HG03439 (cell line): ENCODE results near the gene PLCB1.
A peak's percentile ranks its signal among the peaks of the same experiment; 100 is the strongest.

Source experiments
- ATAC-seq: cut with Tn5 transposase; IDR thresholded peaks from one replicate; pipeline ENCODE4 v1.9.1; 2021; ENCODE audit warnings: mild to moderate bottlenecking, moderate library complexity; ENCODE audit not compliant: unreplicated experiment

The PLCB1 gene

GRCh38 chr20:8671370-8671961 lies 539.4 kb downstream of the PLCB1 start:
- no peak for ATAC-seq

GRCh38 chr20:8673116-8673515 lies 541.0 kb downstream of the PLCB1 start:
- ATAC-seq: no peak

GRCh38 chr20:8675896-8676295 lies 543.8 kb downstream of the PLCB1 start:
- no peak for ATAC-seq

DNA sequence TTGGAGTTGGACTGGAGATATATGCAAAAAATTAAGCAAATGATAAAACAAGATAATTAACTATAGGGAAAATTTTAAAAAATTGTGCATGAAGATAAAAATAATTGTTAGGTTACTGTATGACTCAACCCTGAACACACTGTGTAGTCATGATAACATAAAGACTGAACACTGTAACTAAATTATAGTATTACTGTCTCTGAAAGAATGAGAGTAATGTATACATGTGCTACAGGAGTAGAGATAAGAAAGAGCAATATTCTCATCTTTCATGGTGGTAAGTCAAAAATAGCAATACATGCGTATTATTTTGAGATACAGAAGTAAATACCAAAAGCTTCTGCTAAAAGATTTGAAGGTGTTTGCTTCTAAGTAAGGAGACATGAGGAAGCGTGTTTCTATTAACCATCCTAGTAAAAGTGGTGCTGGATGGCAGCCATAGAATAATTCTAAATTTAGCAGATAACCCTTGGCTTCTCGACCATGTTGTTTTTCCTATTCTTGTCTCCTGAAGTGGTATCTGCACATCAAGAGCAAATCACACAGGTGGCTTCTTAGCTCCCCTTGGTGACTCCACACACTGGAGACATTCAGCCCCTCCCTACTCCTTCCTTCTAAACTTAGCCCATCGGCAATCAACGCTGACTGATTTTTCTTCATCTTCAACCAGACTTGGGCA lies 546.2 kb downstream of the PLCB1 start:
- ATAC-seq: no peak

- ATAC-seq: no peak
These were observed 557.3 kb downstream of the PLCB1 start for GRCh38 chr20:8689337-8689736.

DNA sequence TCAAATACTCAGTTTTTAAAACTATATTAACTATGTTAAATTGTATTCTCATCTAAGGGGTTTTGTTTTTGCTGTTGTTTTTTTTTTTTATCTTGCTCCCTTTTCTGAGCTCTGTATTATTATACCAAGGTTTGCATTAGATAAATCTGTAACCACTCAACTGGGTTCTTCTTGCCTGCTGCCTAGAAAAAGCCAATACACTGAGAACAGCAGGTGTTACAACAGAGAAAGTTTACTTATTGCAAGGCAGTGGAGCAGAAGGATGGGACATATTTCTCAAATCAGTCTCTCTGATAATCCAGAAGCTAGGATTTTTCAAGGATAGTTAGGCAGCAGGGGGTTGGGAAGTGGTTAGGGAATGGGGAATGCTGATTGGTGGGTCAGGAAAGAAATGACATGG lies 558.0 kb downstream of the PLCB1 start:
- ATAC-seq: no peak

DNA sequence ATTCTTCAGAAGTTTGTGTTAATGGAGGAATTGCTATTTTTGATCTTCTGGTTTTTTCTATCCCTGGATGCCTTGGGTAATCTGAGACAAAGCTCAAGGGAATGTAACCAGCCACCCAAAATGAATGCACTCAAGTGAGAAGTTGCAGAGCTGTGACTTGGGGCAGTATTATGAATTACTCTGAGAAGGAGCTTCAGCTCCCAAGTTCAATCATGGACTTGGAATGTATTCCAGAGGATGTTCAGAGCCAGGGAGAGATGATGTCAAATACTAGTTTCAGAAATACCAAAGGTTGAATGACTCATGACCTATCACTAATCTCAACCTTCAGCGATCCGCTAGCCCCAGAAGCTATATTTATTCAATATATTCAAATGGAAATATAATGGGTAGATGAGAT lies 561.6 kb downstream of the PLCB1 start:
- ATAC-seq: no peak

DNA sequence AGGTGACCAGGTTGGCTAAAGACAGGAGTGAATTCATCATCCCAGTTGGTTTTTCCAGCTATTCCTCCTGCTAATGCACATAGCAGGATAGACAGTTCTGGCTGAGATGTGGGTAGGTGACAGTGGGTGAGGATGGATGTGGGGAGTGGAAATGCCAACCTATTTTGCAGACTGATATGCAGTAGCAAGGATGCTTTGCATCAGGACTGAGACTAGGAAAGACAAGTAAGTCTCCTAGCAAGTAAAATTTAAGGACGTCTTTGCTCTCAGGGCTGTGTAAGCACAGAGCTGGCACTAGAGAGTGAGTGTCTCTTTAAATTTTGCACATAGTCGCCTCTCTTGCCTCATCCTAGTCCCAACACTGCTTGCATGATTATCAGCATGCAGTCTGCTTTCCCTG lies 568.7 kb downstream of the PLCB1 start:
- ATAC-seq: no peak

GRCh38 chr20:8706961-8707700 lies 575.1 kb downstream of the PLCB1 start:
- ATAC-seq: no peak

GRCh38 chr20:8709627-8710026 lies 577.6 kb downstream of the PLCB1 start:
- no peak for ATAC-seq

GRCh38 chr20:8711501-8711900 lies 579.4 kb downstream of the PLCB1 start:
- ATAC-seq: no peak

DNA sequence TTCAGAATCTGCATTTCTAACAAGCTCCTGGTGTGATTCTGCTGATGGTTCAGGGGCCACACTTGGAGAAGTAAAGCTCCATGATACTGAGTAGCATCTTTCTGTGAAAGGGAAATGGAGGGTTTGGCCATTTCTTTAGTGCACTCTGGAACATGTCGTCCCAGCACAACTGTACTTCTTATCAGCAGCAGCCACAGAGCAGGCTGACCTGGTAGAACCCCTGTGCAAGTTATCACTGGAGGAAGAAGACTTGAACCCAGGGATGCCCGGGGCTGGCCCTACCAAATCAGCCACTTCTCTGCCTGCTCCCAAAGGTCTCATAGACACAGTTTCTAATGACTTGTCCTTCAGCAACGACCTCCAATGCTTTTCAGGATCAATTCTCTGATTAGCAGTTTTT lies 582.1 kb downstream of the PLCB1 start:
- no peak for ATAC-seq

DNA sequence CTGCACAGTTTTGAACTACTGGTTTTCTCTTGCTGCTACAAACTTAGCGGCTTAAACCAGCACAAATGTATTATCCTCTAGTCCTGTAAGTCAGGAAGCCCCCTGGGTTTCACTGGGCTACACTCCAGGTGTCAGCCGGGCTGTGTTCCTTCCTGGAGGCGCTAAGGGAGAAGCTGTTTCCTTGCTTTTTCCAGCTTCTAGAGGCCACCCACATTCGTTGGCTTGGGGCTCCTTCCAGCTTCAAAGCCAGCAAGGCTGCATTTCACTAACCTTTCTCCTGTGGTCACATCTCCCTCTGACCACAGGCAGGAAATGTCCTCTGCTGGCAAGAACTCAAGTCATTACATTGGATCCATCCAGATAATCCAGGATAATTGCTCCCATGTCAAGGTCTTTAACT lies 586.2 kb downstream of the PLCB1 start:
- no peak for ATAC-seq

DNA sequence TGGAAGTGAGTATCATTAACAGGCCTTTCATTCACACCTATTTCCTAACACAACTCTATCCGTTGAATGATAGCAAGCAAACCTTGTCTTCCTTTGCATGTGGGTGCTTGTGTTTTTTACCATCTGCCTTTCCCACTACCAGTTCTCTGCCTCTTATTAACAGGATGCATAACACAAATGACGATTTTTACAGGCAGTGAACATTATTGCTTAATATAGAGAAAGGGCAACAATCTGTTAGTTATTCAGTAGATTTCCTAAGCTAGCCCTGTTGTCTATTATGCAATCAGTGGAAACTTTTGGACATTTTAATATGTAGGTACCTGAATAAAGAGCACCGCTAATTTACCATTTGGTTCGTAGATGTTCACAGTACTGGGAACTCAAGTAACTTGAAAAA lies 588.0 kb downstream of the PLCB1 start:
- no peak for ATAC-seq

GRCh38 chr20:8721098-8721497 lies 589.0 kb downstream of the PLCB1 start:
- ATAC-seq: no peak

DNA sequence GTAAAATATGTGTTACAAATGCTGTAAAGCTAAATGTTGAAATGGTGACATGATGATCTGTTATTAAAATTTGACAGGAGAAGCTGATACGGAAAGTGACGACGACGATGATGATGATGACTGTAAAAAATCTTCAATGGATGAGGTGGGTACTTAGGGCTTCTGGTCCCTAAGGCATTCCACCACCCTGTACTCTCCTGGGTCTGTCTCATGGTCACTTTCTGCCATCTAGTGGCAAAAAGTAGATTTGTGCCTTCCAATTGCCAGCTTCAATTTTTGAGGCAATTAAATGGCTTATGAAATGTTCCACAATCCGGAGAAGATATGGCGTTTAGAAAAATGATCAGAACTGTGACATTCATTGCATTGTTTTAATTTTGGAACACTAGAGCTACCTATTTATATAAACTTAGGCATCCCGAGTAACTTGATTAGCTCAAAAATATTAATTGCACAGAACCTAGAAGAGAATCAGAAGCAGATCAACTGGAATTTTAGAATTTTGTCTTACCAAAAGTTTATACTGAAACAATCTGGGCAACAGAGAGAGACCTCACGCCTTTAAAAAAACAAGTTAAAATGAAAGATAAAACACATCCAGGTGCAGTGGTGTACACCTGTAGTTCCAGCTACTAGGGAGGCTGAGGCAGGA lies 590.3 kb downstream of the PLCB1 start:
- peak; percentile 77 for ATAC-seq

DNA sequence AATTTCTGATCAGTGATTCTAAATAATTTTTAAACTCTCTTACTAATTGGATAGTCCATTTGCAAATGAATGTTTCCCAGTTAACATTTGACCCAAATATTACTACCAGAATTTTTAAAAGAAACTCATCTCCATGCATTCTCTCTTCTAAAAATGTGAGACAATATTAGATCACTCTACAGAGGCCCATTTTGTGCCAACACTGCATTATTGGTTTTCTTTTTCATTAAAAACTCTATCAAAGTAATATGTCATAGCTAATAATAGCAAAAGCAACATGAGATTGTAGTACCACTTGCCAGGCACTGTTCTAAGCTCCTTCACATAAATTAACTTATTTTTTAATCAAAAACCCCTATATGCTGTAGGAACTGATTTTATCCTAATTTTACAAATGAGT lies 591.2 kb downstream of the PLCB1 start:
- no peak for ATAC-seq

DNA sequence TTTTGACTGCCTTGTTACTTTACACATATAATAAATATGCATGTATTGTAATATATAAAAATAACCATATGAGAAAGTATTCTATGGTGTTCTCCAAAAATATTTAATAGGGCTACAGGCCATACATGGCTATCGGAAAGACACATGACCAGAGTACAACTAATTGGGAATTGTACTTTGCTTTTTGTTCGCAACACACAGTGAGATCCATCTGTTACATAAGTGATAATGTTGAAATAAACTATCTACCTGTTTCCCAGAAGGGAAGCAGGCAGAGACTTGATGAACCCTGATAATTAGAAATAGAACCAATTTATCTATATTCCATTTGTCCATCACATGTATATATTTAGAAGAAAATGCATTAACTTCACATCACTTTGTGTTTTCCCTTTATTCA lies 592.8 kb downstream of the PLCB1 start:
- no peak for ATAC-seq

DNA sequence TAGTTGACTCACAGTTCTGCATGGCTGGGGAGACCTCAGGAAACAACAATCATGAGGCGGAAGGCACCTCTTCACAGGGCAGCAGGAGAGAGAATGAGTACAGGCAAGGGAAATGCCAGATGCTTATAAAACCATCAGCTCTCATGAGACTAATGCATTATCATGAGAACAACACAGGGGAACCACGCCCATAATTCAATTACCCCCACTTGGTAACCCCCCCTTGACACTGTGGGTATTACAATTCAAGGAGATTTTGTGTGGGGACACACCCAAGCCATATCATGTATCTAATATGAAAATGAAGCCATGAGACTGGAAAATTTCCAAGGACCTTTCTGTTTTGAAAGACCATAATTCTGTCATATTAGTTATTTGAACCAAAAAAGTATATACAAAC lies 594.4 kb downstream of the PLCB1 start:
- ATAC-seq: no peak

GRCh38 chr20:8735014-8735413 lies 602.9 kb downstream of the PLCB1 start:
- ATAC-seq: no peak

DNA sequence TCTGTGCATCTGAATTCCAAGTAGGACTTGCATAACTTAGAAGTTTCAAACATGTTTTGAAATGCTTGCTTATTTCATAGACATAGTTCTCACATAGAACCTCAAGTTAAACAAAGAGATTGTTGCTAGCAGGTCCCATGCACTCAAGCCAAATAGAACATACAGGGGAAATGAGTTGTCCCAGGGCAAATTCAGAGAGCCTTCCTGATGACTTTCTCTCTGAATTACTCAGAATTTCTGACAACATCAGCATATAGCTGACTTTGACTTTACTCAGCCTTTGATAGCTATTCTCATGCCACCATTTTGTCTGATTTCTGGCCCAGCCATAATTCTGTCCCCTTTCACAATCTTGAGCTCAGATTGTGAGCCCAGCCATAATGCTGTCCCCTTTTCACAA lies 603.6 kb downstream of the PLCB1 start:
- ATAC-seq: no peak

DNA sequence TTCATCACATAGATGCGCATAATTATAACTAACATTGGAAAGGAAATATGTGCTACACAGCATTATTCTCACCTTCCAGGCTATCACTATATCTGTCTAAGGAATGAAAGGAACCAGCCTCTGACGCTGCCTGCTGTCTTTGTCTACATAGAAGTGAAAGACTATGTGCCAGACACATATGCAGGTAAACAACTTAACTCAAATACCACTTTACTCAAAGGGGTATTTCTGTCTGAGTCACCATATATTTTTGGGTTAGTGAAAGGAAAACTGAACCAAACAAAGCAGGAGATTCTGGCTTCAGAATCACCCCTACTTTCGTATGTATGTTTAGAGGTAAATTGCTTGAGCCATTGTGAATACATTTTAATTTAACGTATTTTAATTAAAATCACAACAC lies 608.2 kb downstream of the PLCB1 start:
- ATAC-seq: peak; percentile 77
